ENCODE data around the gene OR6B1.
"Not testable (repeated sequence)": the region's sequence is repeated elsewhere in the genome, so short reads cannot be mapped to it uniquely, and the experiment has no call there.

Gene OR6B1

GRCh38 chr7:144049491-144049890 lies 49.4 kb downstream of the OR6B1 start:
- no peak for DNase-seq

DNA sequence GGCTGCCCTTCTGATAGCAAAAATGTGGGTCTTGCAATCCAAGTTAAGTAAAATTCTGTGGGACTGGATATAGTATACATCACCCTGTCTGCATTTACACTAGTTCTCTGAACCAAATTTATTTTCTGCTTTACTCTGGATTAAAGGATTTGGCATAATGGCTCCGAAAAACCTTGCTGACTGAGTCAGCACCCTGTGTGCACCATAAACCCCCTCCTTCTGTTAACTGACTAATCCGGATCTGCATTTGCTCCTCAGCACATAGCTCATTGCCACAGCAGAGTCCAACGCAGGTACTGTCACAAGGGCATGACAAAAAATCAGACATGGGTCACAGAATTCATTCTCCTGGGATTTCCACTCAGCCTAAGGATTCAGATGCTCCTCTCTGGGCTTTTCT lies 50.0 kb downstream of the OR6B1 start:
- no peak for DNase-seq

DNA sequence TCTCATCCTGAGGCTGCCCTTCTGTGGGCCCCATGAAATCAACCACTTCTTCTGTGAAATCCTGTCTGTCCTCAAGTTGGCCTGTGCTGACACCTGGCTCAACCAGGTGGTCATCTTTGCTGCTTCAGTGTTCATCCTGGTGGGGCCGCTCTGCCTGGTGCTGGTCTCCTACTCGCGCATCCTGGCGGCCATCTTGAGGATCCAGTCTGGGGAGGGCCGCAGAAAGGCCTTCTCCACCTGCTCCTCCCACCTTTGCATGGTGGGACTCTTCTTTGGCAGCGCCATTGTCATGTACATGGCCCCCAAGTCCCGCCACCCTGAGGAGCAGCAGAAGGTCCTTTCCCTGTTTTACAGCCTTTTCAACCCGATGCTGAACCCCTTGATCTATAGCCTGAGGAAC lies 50.8 kb downstream of the OR6B1 start:
- not testable (repeated sequence) for DNase-seq

GRCh38 chr7:144057954-144058353 lies 57.8 kb downstream of the OR6B1 start:
- DNase-seq = no peak

Data from GOT3 (cell line).